T-helper 1 cell (primary cell): ENCODE data around the gene RARRES2.
"Not testable (repeated sequence)": the region's sequence is repeated elsewhere in the genome, so short reads cannot be mapped to it uniquely, and the experiment has no call there.

Experiments used
- DNase-seq, 5 donors: peaks; one replicate each; pipeline ENCODE4 v3.0.0-alpha.2; 2012 to 2020

RARRES2 gene

DNA sequence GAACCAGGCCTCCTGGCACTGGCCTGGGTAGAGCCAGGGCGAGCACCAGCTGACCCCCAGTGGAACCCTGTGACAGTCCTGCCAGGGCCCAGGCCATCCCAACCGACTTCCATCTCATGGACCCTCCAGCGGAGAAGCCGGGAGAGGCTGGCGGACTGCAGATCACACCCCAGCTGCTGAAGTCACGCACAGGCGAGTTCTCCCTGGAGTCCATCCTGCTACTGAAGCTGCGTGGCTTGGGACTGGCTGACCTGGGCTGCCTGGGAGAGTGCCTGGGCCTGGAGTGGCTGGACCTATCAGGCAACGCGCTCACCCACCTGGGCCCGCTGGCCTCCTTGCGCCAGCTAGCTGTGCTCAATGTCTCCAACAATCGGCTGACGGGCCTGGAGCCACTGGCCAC is 4.7 kb downstream of the RARRES2 start:
- DNase-seq, result no peak

DNA sequence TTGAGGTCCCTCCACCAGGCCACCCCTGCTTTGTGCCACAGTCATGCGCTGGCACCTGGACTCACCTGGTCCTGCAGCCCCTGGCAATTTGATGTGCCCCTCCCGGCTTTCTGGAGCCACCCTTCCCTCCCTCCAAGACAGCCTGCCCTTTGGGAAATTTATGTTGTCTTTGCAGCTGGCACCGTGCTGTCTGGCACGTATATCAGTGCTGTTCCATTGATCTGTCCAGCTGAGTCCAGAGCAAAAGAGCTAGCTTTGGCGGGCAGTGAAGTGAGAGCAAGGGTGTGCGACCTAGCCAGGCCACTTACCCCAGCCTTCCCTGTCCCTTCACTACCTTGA is 5.7 kb downstream of the RARRES2 start:
- no peak for DNase-seq

DNA sequence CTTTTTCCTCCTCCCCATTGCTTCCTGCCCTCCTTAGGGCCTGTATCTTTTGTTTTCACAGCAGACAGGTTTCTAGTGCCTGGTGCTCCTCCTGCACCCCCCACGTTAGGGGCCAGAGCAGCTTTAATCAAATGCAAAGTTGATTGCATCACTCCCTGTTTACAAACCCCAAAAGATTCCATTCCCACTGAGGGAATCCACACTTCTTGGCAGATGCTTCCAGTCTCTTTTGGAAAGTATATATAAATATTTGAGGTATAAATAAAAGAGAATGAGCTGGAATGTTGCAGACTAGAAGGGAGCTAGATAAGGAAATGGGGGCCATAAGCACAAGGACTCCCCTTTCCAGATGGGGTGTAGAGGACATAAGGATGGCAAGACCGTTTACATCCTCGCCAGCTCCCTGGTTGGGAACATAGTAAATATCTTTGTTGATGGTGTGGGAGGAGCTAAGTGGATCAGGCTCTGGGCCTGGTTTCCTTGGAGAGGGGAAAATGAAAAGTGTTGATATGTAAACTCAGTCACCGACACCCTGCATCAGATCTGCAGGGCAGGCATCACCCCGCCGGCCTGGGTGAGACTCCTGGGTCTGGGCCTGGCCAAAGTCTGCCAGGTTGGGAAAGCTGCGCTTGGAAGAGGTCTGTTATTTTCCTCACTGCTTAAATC is 6.2 kb downstream of the RARRES2 start:
- no peak for DNase-seq

DNA sequence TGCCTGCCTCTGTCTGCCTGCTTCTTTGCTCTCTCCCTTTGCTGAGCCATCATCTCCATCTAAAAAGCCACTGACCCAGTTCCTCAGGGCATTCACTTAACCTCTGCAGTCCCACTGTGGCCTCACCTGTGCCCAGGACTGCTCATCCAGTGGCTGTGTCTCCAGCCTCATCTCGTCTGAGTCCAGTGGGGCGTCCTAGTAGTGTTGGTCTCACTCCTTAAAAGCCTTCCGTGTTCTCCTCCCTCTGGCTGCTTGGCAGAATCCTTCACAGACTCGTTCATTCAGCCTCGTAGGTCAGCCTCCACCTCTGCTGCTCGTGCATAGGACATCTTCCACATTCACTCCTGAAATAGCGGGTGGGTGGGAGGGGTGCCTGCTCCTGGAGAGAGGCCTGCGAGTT is 7.3 kb downstream of the RARRES2 start:
- DNase-seq, result no peak

DNA sequence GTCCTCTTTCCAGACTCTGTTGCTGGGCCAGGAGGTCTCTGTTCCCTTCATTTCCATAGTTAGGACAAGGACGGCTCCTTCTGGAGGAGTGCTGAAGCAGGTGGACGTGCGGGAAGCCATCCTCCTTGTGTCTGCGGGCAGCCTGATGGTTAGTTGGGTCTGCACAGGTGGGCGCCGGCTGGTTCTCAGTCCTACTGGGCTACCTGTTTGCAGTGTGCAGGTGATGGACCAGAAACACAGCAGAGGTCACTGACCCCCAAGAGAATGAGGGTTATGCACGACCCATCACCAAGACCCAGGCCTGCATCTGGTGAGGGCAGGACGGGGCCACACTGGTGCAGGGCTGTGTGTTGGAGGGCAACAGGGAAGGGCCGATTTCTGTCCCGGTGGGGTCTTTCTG is 7.8 kb downstream of the RARRES2 start:
- no peak for DNase-seq

DNA sequence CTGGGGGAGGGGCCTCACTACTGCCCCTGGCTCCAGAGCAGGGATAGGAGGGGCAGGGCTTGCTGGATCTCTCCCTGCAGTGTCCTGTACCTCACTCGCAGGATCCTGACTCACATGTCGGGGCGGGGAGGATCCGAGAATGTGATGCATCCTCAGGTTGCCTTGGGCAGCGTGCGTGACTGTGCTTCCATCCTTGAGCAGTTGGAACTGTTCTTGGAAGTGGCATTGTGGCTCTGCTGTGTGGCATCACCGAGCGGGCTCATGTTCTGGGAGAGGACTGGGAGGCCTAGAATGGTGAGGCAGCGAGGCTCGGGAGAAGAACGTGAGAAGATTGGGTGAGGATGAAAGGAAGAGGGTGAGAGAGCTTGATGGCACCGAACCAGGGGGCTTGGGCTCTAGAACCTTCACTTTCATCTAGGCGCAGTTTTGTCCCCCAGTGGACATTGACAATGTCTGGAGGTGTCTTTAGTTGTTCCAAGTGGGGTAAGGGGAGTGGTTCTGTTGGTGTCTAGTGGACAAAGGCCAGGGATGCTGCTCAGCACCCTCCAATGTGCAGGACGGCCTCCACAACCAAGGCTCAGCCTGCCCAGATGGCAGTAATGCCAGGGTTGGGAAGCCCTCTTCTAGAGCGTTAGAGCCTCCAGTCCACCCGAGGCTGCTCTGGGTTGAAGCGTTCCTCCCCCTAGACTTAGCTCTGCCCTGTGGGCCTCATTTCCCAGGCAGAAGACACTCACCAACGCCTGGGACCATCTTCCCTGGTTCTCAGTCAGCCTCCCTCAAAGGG is 8.4 kb downstream of the RARRES2 start:
- no peak for DNase-seq

DNA sequence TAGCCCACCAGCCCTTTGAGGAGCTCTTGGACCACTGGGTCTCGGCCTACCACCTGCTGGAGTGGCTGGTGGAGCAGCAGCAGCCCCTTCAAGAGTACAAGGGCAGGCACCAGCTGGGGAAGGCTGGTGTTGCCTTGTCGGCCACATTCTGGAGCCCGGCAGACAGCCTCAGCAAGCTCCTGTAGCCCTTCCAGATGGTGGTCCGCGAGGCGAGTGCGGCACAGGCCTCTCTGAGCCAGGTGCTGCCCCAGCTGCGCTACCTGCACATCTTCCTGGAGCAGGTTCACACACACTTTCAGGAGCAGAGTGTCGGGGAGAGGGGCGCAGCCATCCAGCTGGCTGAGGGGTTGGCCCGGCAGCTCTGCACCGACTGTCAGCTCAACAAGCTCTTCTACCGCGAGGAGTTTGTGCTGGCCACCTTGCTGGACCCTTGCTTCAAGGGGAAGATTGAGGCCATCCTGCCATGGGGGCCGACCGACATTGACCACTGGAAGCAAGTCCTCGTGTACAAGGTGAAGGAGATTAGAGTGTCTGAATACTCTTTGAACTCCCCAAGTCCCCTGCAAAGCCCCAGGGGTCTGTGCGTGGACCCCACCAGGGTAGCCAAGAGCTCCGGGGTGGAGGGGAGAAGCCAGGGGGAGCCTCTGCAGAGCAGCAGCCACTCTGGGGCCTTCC is 11.1 kb downstream of the RARRES2 start:
- DNase-seq, result no peak

DNA sequence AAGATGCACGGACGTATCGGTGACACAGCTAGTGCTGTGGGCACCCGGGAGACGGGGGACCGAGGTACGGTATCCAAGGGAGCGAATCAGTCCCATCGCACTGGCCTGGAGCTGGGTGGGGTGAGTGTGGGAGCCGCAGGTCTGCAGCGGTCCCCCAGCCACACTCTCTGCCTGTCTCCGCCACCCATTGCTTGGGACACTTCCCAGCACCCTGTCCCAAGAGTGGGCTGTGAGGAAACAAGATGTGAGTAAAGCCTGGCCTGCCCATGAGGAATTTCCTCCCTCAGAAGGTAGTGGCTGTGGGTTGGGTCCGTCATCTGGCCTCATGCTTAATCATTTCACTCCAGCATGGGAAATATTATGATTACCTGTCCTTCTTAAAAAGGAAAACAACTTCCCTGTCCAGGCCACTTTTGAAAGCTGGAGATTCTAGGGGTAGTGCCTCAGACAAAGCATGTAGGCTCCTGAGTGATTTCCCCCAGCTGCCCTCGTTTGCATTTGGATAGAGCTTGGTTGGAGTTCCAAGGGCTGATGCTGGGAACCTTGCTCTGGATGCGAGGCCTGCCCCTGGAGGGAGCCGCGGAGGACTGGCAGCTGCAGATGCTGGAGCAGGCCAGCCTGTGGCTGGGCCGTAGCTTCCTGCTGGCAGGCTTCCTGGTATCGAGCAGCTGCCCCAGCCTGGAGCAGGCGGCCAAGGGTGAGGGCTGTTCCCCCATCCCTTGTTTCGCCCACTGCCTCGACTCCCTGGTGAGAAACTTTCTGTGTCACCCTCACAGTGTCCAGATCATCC is 11.9 kb downstream of the RARRES2 start:
- no peak for DNase-seq

DNA sequence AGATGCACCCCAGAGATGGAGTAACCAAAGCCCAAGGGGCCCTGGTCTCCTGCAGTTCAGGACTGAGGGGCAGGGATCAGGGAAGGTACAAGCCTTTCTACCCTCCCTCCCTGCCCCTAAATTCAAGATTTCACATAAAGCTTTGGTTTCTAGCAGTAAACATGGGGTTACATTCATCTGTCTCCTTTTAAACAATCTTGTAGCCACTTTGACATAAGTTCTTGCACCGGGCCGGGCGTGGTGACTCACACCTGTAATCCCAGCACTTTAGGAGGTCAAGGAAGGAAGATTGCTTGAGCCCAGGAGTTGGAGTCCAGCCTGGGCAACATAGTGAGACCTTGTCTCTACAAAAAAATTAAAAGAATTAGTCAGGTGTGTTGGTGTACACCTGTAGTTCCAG is 14.1 kb downstream of the RARRES2 start:
- DNase-seq, result no peak

DNA sequence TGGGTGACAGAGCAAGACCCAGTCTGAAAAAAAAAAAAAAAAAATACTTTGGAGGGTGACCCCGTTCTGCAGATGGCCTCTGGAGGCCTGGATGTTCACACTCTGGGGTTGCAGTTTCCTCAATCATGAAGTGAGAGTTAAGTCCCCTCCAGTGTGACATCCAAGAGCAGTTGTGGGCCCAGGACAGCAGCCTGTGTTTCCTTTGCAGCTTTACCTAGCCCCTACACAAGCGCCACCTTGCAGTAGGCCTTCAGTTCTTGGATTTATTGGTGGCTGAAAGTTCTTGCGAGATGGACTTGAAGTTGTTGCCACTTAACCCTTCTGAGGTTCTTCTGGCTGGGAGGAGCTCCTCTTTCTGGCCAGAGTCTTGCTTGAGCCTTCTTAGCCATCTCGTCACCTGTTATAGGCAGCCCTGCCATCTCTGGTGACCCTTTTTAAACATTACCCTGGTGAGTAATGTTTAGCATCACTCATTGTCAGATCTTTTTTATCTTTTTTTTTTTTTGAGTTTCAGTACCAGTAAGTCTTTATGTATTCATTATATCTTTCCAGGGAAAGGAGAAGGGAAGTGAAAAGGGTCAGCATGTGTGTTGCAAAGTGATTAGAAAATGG is 14.7 kb downstream of the RARRES2 start:
- DNase-seq, result no peak

DNA sequence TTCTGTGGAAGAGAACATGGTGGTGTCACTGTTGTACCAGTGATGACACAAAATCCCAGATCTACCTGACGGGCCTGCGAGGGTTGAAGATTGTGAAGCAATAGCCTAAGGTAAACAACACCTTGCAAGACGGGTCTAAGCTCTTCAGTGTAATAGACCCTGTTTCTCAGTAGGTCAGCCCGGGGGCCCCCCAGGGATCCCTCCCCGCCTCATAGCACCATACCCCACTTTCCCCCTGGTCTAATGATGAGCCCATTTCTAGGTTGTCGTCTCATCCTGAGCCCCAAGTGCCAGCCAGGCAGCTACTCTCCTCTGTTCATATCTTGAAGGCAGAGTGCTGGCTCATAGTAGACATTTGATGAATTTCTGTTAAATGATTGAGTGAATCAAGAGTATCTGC is 15.5 kb downstream of the RARRES2 start:
- no peak for DNase-seq

DNA sequence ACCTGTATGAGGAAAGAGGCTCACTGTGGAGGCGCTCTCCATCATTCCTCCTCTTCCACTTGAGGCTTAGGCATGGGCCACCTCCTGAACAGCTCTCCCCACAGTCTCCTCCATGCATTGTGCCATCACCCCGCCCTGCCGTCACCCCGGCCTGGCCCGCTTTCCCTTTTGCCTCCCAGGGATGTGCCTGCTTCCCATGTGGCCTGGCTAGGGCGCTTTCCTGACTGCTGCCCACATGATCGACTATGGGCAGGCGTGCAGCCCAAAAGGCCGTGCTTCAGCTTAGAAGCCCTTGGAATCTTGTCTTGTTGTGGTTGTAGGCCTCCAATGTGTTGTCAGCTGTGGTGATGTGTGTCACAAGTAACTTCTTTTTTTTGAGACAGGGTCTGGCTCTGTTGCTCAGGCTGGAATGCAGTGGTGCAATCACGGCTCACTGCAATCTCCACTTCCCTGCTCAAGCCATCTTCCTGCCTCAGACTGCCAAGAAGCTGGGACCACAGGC is 16.3 kb downstream of the RARRES2 start:
- no peak for DNase-seq

DNA sequence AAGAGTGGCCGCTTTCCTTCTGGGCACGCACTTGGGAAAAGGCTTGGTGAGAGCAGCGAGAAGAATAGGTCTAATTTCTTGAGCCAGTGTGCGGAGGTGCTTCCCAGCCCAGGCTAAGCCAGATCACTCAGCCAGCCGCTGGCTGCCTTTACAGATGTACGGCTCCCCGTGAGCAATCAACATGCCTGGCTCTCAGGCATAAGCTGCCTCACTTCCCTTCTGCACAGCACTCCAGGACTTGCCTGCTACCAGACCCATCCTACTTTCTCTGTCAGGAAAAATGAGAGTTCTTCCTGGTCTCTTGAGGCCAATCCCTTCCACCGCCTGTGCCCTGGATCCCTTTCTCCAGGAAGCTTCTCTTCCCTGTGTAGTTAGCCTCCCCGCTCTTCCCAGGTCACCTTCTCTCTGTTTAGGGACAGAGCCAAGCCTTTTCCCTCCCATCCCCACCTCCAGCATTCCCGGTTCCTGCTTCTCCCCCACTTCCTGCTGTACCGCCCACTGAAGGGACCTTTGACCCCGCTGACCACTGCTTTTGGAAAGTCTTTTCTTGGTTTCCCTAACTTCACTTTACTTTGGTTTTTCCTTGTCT is 17.0 kb downstream of the RARRES2 start:
- DNase-seq, result no peak

DNA sequence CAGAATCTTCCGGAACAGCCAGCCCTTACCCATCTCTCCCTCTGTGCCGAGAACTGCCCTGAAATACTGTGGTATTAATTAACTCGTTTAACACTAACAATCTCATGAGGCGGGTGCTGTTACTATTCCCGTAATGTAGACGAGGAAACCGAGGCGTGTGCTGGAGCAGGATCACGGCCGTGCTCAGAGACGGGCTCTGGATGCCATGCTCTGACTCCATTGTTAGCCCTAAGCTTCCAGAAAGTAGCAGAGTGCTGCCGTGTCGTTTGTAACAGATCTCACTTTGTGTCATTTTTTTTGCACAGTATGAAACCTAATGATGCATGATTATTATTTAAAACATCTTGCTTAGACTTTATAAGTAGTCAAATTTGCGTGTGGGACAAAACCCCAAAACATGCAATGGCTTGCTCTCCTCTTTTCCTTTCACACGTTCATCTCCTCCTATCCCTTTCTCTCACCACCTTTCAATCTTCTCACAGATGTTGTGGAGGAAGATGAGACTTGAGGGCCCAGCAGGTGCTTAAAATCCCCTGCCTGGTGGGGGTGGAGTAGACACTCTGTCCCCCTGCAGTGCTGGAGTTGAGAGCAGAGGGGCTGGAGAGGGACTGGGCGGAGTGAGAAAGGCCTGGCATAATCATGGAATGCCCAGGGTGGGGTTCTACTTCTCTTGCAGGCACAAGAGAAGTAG is 17.6 kb downstream of the RARRES2 start:
- peak in 1 of 5 donors; percentile 50 for DNase-seq

DNA sequence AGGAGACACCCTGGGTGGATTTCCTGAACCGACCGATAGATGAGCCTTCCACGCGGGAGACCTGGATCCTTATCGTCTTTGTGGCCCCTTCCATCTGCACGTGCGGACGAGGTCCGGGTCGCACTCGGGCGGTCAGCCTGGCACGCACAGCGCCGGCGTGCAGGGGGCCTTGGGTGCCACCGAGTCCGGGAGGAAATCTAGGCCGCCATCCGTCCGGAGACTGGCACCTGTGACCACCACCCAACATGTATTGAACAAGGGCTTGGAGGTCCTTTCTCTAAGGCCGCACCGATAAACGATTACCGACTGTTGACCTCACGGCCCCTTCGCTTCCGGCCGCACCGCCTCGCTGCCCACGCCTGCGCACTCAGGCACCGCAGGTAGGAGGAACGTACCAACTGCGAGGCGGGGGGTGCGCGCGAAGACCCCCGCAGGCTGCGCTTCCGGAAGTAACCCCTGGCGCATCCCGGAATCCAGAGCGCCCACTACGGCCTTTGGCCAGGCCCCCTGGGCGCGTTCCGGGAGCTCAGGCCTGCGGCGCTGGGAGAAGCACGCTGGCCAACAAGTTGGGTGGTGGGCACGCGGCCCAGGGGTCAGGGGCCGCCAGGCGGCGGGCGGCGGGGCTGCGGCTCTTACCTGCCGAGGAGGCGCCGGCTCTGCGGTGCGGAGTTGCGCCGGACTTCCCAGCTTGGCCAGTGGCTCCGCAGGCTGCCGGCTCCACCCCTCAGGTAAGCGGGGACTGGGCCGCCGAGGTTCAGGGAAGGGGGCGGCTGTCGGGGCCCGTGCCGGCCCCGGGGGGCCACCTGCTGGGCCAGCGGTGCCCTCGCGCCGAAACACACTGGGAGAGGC is 18.4 kb downstream of the RARRES2 start, which contains the start of the genes ACTR3C and LRRC61:
Gene ACTR3C (minus strand): TSS at position 713 of the 849 bp plus-strand sequence. CDS start 28,249 bp downstream, outside the sequence.
Gene LRRC61 (plus strand): TSS at position 523 of the 849 bp plus-strand sequence. CDS start 13,507 bp downstream, outside the sequence.
- peak in 4 of 5 donors; percentile 24 to 79 (median 38) for DNase-seq

DNA sequence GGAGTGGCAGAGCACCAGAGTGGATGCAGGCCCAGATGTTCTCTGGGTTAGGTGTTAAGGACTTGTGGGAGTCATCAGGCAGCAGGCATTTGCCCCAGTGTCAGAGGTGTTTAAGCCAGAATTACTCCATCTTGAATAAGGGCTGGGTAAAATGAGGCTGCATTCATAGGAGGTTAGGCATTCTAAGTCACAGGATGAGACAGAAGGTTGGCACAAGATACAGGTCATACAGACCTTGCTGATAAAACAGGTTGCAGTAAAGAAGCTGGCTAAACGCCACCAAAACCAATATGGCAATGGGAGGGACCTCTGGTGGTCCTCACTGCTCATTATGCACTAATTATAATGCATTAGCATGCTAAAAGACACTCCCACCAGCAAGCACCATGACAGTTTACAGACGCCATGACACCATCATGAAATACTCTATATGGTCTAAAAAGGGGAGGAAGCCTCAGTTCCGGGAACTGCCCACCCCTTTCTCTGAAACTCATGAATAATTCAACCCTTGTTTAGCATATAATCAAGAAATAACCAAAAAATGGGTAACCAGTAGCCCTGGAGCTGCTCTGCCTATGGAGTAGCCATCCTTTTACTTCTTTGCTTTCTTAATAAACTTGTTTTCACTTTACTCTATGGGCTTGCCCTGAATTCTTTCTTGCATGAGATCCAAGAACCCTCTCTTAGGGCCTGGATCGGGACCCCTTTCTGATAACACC is 19.2 kb downstream of the RARRES2 start:
- DNase-seq, result peak in 2 of 5 donors; percentile 17 to 90

DNA sequence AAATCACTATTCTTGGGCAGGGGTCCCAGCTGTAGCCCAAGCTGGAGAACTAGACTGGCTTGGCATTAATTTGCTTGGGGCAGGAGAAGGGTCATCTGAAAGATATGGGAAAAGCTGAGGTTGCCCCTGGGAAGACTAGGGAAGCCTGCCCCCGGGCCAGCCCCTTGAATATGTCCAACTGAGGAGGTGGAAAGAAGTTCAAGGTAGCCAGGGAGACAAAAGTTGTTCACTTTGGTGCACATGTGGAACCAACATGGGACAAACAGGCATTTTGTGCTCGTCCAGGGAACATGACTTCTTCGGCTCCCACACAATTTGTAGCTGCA is 19.7 kb downstream of the RARRES2 start:
- DNase-seq, result no peak

DNA sequence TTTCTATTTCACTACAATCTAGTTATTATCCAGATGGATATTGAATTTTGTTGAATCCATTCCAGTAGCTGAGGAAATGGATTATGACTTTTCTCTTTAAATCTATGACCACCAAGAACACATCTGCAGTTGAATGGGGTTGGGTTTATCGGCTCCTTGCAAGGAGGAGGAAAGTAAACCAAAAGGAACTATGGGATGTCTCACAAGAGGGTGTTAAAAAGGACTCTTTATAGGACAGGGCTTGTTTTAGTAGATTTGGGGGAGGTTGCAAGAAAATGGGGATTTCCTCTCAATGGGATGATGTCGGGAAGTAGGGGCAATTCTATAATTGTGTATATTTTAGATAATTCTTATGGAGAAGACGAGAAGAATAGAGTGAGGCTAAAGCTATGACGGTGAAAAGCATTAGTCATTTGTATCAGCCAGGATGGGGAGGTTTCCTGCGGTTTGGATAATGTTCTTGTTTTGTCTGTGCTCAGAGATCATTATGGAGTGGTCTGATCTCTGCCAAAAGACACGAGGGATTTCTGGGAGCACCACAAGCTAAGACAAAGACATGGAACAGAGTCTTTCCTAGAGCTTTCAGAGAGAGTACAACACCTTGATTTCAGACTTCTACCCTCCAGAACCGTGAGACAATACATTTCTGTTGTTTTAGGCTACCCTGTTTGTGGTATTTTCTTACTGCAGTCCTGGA is 23.5 kb downstream of the RARRES2 start:
- DNase-seq, result no peak

DNA sequence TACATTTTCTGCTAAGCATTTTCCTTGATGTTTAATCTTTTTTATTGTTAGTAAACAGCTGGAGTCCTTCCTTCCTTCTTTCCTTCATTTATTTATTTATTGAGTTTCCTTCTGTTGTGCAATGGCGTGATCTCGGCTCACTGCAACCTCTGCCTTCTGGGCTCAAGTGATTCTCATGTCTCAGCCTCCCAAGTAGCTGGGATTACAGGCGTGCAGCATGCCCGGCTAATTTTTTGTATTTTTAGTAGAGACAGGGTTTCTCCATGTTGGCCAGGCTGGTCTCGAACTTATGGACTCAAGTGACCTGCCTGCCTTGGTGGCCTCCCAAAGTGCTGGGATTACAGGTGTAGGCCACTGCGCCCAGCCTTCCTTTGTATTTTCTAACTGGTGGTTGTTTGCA is 24.4 kb downstream of the RARRES2 start:
- not testable (repeated sequence) for DNase-seq
